GM21576 (cell line): ENCODE results near the gene IGFN1.
"Not testable (repeated sequence)": the region's sequence is repeated elsewhere in the genome, so short reads cannot be mapped to it uniquely, and the experiment has no call there.

Experiments
- ATAC-seq: cut with Tn5 transposase; IDR thresholded peaks from one replicate; pipeline ENCODE4 v1.9.1; 2021; ENCODE audit warnings: mild to moderate bottlenecking, moderate library complexity; ENCODE audit not compliant: unreplicated experiment

Gene IGFN1

GRCh38 chr1:201163036-201163435 lies 27.6 kb upstream of the IGFN1 start:
- ATAC-seq = not testable (repeated sequence)

GRCh38 chr1:201163707-201164106 lies 26.9 kb upstream of the IGFN1 start:
- ATAC-seq = no peak

GRCh38 chr1:201164645-201165044 lies 26.0 kb upstream of the IGFN1 start:
- no peak for ATAC-seq

- ATAC-seq = no peak
These were observed 23.3 kb upstream of the IGFN1 start for GRCh38 chr1:201167041-201167991.

GRCh38 chr1:201169203-201169602 lies 21.4 kb upstream of the IGFN1 start:
- no peak for ATAC-seq

- no peak for ATAC-seq
These were observed 20.6 kb upstream of the IGFN1 start for GRCh38 chr1:201169971-201170532.

- ATAC-seq = peak; percentile 92
These were observed 20.0 kb upstream of the IGFN1 start for GRCh38 chr1:201170533-201171062.

- ATAC-seq = peak; percentile 34
These were observed 19.3 kb upstream of the IGFN1 start for GRCh38 chr1:201171063-201172036.

GRCh38 chr1:201172326-201172725 lies 18.3 kb upstream of the IGFN1 start:
- no peak for ATAC-seq

GRCh38 chr1:201172999-201173610 lies 17.5 kb upstream of the IGFN1 start:
- ATAC-seq = no peak

- no peak for ATAC-seq
These were observed 16.9 kb upstream of the IGFN1 start for GRCh38 chr1:201173736-201174135.

- ATAC-seq = no peak
These were observed 14.7 kb upstream of the IGFN1 start for GRCh38 chr1:201175820-201176500.

- no peak for ATAC-seq
These were observed 13.7 kb upstream of the IGFN1 start for GRCh38 chr1:201176940-201177339.

GRCh38 chr1:201178718-201179117 lies 11.9 kb upstream of the IGFN1 start:
- ATAC-seq = no peak

GRCh38 chr1:201180141-201180540 lies 10.5 kb upstream of the IGFN1 start:
- no peak for ATAC-seq

- ATAC-seq = no peak
These were observed 9.7 kb upstream of the IGFN1 start for GRCh38 chr1:201180901-201181300.

- no peak for ATAC-seq
These were observed 9.3 kb upstream of the IGFN1 start for GRCh38 chr1:201181323-201181722.

GRCh38 chr1:201181726-201182125 lies 8.9 kb upstream of the IGFN1 start:
- no peak for ATAC-seq

- no peak for ATAC-seq
These were observed 7.4 kb upstream of the IGFN1 start for GRCh38 chr1:201183209-201183608.

GRCh38 chr1:201183753-201184152 lies 6.9 kb upstream of the IGFN1 start:
- no peak for ATAC-seq
